Right ventricle myocardium superior (tissue), 1 donor: Measurements from ENCODE around the gene S1PR3. TPM values are rescaled to one million over a fixed set of nuclear protein-coding genes. Genes with fewer than 3 reads are reported as not detected.

Experiments used
- ATAC-seq: fragments of 200-7000 bp; cut with Tn5 transposase; one replicate; pipeline ENCODE4 v1.9.1; 2020; ENCODE audit warnings: mild to moderate bottlenecking; ENCODE audit not compliant: poor library complexity
- DNase-seq: peaks from one replicate; pipeline ENCODE4 v3.0.0-alpha.2; 2020
- intact Hi-C: fragments of 100-400 bp; cut with DNase I; formaldehyde crosslinking; loops from one replicate; pipeline ENCODE4 v1.11.2; 2022
- total RNA-seq: library from RNA; stranded (reverse); fragmentation: NEBNext Ultra II Directional; extraction: Animal tissue kit (Norgen Biotek cat#: 25700); gene quantifications from one replicate; pipeline ENCODE4 v1.2.1, GENCODE V29; 2021
- donor health status: DM: no; HTN: yes; CAD: no; lungs with severe emphysema.

The S1PR3 gene
- total RNA-seq, 1 donor from 2014 or later = 28.2 TPM

DNA sequence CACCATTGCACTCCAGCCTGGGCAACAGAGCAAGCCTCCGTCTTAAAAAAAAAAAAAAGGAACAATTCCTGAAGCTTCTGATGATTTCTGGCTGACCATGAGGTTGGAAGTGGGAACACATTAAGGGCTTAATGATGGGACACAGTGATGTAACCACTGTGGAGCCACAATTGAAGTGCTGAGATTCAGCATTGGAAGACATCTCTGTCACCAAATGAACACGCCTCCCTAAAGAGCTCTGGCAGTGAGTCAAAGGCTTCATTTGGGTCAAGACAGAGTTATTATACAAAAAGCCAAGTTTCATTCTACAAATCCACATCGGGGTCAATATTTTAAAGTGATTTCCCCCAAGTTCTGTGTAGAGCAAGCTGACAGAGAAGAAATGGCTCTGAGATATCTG lies 4.5 kb upstream of the S1PR3 start:
- intact Hi-C loops = loop anchor here (10.0 kb wide), 1 partner anchor 112 kb away; no protein-coding TSS in a partner anchor
- no peak for ATAC-seq
- DNase-seq = no peak

DNA sequence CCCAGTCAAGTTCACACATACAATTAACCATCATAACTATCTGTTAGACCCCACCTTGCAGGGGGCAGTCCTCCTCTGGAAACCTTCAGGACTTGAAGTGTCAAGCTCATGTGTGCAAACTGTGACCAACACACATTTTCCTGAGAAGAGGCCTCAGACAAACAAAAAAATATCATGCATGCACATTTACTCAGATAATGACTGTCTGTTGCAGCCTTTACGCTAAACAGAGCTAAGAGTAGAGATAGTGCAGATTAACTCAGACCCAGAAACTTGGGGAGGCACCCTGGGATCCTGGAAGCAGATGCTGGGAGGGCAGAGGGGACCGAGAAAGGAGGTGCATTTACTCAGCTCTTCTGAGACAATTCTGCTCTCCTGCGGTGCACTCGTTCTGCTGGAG lies 3.6 kb upstream of the S1PR3 start:
- DNase-seq = no peak
- intact Hi-C loops = loop anchor here (10.0 kb wide), 1 partner anchor 113 kb away; no protein-coding TSS in a partner anchor
- no peak for ATAC-seq

DNA sequence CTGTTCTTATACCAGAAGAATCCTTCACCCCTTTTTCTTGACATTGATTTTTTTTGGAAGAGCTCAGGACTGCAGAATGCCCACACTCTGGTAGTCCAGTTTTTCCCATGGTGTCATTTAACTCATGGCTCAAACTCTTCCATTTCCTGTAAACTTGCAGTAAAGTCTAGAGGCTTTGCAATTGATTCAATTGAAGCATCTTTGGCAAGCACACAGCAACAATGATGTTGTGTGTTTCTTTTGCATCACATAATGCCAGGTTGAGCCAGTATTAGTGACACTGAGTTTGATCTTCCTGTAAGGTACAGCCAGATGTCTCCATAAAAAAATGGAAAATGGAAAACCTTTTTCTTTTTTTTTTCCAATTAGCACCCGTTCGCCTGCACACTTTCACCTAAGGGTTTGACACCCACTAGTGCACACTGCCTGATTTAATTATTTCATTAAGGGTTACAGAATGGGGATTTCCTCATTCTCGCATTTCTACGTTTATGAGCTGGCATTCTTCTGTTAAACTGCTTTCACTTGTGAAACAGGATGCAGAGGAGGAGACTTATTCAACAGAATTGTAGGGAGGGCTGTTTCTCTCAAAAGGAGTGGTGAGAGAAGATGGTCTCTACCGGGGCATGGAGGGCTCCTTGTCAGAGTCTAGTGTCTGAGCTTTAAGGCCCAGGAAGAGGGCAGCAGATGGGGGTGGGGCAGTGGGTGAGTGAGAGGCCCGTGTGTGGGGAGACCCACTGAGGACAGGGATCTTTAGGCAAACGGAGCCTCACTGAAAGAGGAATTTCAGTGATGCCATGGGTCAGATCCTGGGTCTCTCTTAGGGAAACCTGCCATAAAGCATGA lies 2.2 kb upstream of the S1PR3 start:
- ATAC-seq (no peak), DNase-seq (no peak)
- intact Hi-C loops = loop anchor here (10.0 kb wide), 1 partner anchor 114 kb away; no protein-coding TSS in a partner anchor

DNA sequence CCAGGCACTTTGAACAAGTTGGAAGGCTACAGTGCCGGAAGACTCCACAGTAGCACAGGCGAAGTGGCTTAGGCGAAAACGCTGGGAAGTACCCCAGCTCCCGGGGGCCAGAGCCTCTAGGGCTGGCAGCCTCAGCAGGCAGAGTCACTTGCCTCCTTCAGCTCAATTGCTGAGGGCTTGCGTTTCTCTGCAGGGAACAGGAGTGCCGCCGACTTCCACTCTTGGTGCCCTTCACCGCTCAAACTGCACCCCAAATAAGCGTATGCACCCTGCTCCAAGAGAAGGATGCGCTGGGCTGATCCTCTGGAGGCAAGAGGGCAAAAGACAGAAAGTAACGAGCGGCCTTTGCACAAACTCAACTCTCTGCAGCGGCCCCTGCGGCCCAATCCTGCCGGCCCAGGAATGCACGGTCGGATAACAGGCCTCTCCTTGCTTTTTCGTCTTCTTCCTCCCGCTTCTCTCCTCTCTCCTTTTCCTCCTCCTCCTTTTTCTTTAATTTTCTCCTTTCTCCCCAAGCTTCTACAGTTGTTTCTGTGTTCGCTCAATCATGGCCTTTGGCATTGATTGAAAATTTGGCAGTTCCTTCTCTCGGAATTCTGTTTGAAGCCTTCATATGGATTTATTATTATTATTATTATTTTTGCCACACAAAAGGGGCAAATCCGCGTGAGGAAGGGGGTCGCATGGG lies 1.1 kb upstream of the S1PR3 start:
- no peak for DNase-seq
- ATAC-seq = no peak
- intact Hi-C loops = loop anchor here (5.0 kb wide), 2 partner anchors 43 to 208 kb away; no protein-coding TSS in a partner anchor

DNA sequence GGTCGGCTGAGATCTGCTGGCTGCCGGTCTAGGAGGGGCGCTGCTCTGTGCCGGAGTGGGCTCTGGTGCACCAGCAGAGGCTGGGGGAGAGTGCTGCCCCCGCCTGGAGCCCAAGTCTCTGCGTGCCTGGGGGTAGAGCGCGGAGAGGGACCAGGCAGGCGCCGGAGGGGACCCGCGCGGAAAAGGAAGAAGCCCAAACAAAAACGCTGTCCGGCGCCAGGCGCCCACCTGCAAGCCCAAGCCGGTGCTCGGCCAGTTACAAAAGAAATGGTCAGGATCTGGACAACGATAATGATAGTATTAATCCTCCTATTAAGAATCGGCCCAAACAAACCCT lies 571 bp upstream of the S1PR3 start:
- no peak for DNase-seq
- intact Hi-C loops = loop anchor here (5.0 kb wide), 2 partner anchors 43 to 208 kb away; no protein-coding TSS in a partner anchor
- ATAC-seq = peak; percentile 54

DNA sequence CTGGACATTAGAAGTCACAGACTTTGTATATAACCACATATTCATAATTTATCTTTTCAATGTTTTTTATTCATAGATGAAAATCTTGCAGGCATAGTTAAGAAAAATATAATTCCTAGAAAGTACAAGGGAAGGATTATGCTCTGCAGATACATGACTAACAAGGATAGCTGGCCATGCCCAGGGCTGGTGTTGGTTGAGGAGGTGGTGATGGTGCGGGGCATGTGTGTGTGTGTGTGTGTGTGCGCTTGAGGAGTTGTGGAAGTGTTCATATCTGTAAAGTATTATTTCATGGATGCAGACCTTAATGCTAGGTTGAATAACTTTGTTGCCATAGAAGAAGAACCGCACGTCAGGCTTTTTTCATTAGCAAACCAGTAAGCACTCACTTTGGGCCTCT lies 1.3 kb downstream of the S1PR3 start:
- intact Hi-C loops = loop anchor here (5.0 kb wide), 2 partner anchors 45 to 210 kb away; no protein-coding TSS in a partner anchor
- DNase-seq (no peak), ATAC-seq (no peak)

DNA sequence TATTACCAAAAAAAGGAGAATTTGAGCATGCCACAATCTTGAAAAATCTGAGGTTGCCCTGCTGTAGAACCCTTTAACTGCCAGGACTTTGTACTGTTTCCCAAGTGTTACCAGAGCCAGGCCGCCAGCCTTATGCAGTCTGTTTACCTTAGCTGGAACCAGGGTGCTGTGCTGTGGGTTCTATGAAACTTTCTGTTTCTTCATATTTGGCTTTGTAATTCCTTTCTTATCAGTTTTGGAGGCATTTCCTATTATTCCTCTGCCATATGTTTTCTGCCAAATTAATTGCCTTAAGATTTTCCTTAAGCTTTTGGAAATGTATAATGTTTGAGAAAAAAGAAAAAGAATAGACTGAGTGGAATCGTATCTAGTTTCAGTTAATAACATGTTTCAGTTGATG lies 2.1 kb downstream of the S1PR3 start:
- no peak for DNase-seq
- intact Hi-C loops = loop anchor here (5.0 kb wide), 2 partner anchors 46 to 211 kb away; no protein-coding TSS in a partner anchor

DNA sequence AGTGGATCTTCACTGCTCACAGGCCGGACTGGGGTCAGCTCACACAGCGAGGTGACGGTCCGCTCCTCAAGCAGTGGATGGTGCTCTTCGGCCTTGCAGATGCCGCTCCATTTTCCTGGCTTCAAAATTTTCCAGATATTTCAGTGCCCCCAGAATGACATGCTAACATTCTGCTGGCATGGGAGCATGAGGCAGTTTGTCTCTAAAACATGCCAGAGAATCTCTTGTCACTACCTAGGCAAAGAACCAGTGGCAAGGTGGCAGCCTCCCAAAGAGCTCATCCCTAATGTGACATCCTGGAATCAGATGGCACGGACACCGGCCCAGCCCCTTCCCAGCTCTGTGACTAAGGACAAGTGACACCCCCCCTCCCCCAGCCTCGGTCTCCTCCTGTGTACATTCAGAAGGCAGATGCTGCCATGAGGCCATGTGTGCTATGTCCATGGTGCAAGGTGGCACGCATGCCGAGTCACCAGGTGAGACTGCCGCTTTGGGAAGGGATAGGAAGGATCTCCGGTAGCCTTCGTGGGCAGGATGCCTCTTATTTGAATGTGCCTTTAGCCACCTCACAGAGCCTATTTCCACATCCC lies 2.7 kb downstream of the S1PR3 start:
- intact Hi-C loops = loop anchor here (5.0 kb wide), 2 partner anchors 47 to 212 kb away; no protein-coding TSS in a partner anchor
- DNase-seq = no peak
- no peak for ATAC-seq

More for the DNA sequence above, 2.1 kb downstream of the S1PR3 start:
- ATAC-seq = no peak

DNA sequence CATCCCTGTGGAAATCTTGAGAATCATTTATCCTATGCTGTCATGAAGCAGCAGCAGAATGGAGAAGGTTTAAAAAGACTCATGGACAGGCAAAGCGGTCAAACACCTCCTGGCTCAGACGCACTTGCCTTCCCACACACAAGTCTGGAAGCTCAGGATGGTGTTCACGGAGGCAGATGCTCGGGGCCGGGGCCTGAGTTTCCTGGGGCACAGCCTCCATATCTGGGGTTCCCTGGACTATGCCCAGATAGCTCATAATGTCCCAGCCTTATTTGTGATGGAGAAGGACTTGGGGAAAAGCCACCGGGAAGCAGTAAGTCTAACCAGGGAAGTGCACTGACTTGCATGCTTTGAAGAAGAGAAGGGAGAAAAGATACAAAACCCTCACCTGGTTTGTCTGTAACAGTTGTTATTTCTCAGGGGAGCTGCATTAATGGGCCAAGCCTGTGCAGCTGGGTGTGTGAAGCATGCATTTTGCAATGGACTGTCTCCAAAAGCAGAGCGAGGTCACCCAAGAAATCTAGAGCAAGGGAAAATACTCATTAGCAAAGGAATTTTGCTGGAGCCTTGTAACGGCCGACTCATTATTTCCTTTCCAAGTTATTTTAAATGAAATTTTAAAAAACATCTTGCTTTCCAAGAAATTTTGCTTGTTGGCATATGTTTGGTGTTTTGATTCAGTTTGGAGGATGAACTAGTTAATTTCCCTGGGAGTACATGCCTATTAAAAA lies 3.4 kb downstream of the S1PR3 start:
- intact Hi-C loops = loop anchor here (5.0 kb wide), 2 partner anchors 47 to 212 kb away; no protein-coding TSS in a partner anchor
- no peak for DNase-seq
- ATAC-seq = no peak

DNA sequence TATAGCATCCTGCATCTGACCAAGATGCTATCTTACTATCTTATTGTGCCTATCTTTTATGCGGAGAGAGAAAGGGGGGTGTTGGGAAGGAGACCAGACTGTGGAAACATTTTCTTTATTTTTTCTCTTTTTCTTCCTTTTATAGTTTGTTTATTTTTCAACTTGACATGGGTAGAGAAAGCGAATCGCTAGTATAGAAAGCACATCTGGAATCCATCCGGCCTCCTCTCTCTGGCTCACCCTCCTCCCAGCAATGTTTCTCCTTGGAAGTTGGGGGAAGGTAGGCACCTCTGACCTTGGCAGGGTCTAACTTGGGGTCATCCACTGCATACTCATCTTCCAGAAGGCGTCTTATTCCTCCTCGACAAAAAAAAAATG lies 3.9 kb downstream of the S1PR3 start:
- DNase-seq = no peak
- ATAC-seq = no peak
- intact Hi-C loops = no loop called here

DNA sequence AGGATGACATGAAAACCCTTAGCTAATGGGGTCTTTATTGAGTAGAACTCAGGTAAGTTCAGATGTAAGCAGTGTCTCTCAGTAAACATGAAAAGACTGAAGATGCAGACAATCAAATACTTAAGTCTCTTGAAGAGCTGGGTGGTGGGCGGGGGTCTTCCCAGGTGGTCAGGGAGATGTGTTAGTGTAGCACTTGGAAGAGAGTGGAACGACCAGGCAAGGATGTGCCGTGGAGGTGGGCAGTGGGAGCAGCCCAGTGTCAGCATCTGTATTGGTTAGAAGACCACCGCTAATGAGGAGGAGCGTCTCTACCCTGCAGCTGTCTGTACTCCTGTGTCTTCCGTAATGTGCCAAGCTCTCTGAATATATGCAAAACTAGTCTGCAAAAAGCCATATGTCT lies 4.4 kb downstream of the S1PR3 start:
- intact Hi-C loops = no loop called here
- ATAC-seq = no peak

DNA sequence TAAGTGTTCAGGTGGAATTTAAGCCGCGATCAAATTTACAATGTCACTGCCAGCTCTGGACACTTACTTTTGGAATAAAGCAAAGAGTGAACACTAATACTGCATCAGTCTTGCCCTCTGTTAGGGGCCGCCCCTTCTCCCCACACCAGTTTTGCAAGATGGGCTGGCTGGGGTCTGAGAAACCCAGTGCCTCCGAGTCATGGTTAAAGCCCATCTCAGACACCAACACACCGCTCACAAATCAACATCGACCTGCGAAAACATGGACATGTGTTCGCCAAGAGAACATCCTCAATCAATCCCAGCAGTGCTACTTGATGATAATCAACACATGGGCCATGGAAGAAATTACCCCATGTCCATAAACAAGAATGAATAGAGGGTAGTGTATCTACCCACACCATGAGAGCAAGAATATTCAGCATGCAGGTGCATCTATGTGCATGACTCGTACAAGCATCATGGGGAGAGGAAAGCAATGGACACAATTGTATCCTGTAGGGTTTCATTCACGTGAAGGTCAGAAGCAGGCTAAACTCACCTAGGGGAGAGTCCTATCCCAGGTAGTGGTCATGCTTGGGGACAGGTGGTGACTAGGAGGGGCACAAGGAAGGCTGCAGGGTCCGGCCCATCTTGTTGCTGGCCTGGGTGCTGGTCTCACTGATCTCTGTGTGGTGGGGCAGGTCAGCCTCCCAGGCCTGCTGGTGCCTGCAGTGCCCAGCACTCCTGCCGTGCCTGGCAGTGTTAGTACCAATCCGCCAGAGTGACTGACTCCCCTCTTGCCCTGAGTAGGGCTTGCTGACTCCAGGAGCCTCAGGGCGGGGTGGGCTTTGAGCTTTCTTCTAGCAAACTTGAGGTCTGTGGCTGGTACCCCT lies 5.0 kb downstream of the S1PR3 start:
- no peak for DNase-seq
- no peak for ATAC-seq
- intact Hi-C loops = no loop called here

More for the DNA sequence above, 4.4 kb downstream of the S1PR3 start:
- no peak for DNase-seq

DNA sequence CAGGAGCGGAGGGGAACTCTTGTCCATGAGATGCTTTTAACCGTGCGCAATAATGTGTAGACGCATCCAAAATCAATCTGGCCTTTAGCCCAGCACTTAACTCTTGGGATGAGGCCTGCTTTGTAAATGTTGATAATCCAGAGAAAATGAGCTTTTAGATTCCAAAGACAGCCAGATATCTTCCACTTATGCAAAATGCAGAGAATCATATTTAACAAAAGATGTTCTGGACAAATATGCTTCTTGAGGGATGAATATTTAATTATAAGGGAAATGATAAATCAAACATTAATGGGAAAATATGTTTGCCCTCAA lies 5.6 kb downstream of the S1PR3 start:
- ATAC-seq (no peak), DNase-seq (no peak)
- intact Hi-C loops = no loop called here

DNA sequence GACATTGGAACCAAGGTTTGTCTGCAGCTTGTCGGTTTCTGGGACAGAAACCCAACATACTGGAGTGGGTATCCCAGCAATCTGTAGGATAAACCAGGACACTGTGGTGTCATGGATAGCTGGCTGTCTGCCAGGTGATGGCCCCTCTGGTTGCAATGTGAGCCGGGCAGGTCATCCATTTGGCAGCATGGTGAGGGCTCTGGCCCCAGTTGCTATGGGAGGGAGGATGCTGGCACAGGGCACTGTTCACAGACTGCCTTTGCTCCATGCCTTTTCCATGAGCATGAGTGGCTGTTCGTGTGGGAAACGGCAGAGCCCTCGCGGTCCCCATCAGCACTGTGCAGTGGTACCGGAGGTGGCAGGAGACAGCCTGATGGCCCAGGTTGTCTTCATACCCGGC lies 6.4 kb downstream of the S1PR3 start:
- intact Hi-C loops = no loop called here
- ATAC-seq (no peak), DNase-seq (no peak)

DNA sequence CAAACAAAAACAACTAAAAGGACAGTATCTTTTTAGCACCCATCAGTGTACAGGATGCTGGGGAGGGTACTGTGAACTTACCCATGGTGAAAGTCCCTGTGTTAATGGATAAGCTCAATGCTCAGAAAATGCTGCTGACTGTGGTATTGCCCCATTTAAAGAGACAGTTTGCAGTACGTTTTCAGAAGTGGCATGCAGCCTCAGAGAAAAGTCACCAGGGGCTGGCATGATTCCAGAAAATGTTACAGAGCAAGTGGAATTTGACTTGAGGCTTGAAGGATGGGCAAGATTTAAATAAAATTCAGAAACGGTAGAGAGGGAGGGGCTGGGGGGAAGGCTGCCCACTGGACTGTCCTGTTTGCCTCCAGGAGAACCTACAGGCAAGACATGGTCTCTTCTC lies 7.2 kb downstream of the S1PR3 start:
- peak; percentile 3 for ATAC-seq
- intact Hi-C loops = no loop called here
- DNase-seq = no peak

DNA sequence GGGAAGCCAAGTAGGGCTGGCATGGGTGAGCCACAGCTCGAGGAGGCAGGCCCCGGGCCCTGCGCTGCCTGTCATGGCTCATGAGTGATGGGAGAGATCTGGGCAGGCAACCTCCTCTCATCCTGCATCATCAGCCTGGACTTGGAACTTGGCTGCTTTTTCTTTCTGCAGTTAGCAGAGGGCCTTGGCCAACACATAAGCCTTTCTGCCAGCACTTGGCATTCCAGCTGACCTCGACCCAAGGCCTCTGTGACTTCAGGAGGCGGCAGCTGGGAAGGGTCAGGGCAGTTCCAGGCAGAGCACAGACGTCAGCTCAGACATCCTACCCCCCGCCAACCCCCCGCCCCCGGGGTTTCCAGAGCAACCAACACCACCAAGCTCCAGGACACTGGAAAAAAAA lies 7.6 kb downstream of the S1PR3 start:
- ATAC-seq (peak; percentile 87), DNase-seq (peak; percentile 87)
- intact Hi-C loops = no loop called here

DNA sequence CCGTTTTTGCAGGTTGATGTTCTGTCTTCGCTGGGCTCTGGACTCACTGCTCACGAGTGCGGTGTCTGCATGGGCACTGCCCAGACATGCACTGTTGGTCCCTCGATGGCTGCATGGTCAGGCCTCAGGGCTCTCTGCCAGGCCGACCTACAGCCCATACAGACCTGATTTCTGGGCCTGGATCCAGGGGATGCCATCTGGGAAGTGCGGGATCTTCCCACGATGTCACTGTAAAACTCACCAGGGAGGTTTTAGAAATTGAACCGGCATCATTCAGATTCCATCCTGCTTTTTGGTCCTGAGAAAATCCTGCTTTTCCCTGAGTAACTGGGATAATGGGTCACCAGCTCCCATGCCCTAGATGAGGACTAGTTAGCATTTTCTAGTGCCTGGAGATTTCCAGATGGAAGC lies 9.1 kb downstream of the S1PR3 start:
- no peak for DNase-seq
- ATAC-seq = no peak
- intact Hi-C loops = loop anchor here (2.0 kb wide), 1 partner anchor 408 kb away; no protein-coding TSS in a partner anchor
